T47D (cell line): ENCODE data around the gene WNT5A.

Experiments used
- DNase-seq, 2 experiments: peaks; one replicate each; pipeline versions ENCODE4 v3.0.0 to v3.0.0-alpha.2; 2011 to 2012; ENCODE audit warnings: low read depth in 1 of 2, low spot score in 1 of 2
- JUND ChIP-seq: IDR thresholded peaks from 2 replicates; pipeline ENCODE4 v1.6.1; 2012; ENCODE audit warnings: low read depth
- in situ Hi-C: cut with HindIII; loops from 2 replicates; pipeline ENCODE4 v1.10.0; 2016; ENCODE audit warnings: low sequenced_read_pairs, low pct_unique_long_range_greater_than_20kb

The WNT5A gene

GRCh38 chr3:55497250-55497649, 10.1 kb upstream of the WNT5A start:
- no peak for TF ChIP-seq JUND
- DNase-seq = no peak
- in situ Hi-C loops = no loop called here

GRCh38 chr3:55494976-55495375, 7.9 kb upstream of the WNT5A start:
- TF ChIP-seq JUND = no peak
- no peak for DNase-seq
- in situ Hi-C loops = no loop called here

GRCh38 chr3:55492976-55493375, 5.9 kb upstream of the WNT5A start:
- TF ChIP-seq JUND = no peak
- no peak for DNase-seq
- in situ Hi-C loops = no loop called here

- TF ChIP-seq JUND = no peak
- no peak for DNase-seq
- in situ Hi-C loops = no loop called here
Observed at GRCh38 chr3:55491296-55491816, 4.2 kb upstream of the WNT5A start.

GRCh38 chr3:55490276-55490913, 3.3 kb upstream of the WNT5A start:
- DNase-seq = no peak
- no peak for TF ChIP-seq JUND
- in situ Hi-C loops = no loop called here

GRCh38 chr3:55489798-55490132, 2.7 kb upstream of the WNT5A start:
- DNase-seq = no peak
- TF ChIP-seq JUND = no peak
- in situ Hi-C loops = no loop called here

GRCh38 chr3:55488398-55489055, 1.4 kb upstream of the WNT5A start:
- in situ Hi-C loops = no loop called here
- no peak for TF ChIP-seq JUND
- DNase-seq = peak; percentile 58 to 70

GRCh38 chr3:55487381-55488241, 505 bp upstream of the WNT5A start:
- DNase-seq = peak; percentile 25 to 26
- in situ Hi-C loops = no loop called here
- TF ChIP-seq JUND = no peak

- DNase-seq = no peak
- in situ Hi-C loops = no loop called here
- TF ChIP-seq JUND = no peak
Observed at GRCh38 chr3:55486101-55486856, 827 bp downstream of the WNT5A start.

GRCh38 chr3:55484801-55485791, 2.0 kb downstream of the WNT5A start:
- DNase-seq = peak; percentile 63 to 79
- in situ Hi-C loops = no loop called here
- TF ChIP-seq JUND = no peak

- TF ChIP-seq JUND = no peak
- in situ Hi-C loops = no loop called here
- no peak for DNase-seq
Observed at GRCh38 chr3:55484191-55484689, 2.9 kb downstream of the WNT5A start.
